Neural cell (in vitro differentiated cells): Measurements from ENCODE around the gene CD2BP2. TPM values are rescaled to one million over a fixed set of nuclear protein-coding genes. Genes with fewer than 3 reads are reported as not detected.
A peak's percentile ranks its signal among the peaks of the same experiment; 100 is the strongest.

Source experiments
- H2AFZ ChIP-seq: fragments of 200-600, 300-800 bp; sonication (generic), shearing (Covaris generic); 2 replicates; pipeline ENCODE4 v1.6.0; 2014; ENCODE audit warnings: low read depth, mild to moderate bottlenecking, antibody characterized with exemption, low read length, moderate library complexity
- H3F3A ChIP-seq: fragments of 200-600 bp; shearing (Covaris generic); 2 replicates; pipeline ENCODE4 v1.6.1; 2016; ENCODE audit warnings: mild to moderate bottlenecking, moderate library complexity, mixed read lengths, antibody characterized with exemption, low read length; ENCODE audit not compliant: insufficient read depth, poor library complexity, severe bottlenecking
- H3K27ac ChIP-seq: fragments of 200-600, 300-800 bp; sonication (generic), shearing (Covaris generic); 2 replicates; pipeline ENCODE4 v1.5.1; 2014; ENCODE audit warnings: mild to moderate bottlenecking, low read length, moderate library complexity
- H3K27me3 ChIP-seq: fragments of 300-800, 200-600 bp; sonication (generic), shearing (Covaris generic); 2 replicates; pipeline ENCODE4 v1.6.0; 2014; ENCODE audit warnings: mild to moderate bottlenecking, low read depth, low read length, moderate library complexity; ENCODE audit not compliant: insufficient read depth
- H3K36me3 ChIP-seq: fragments of 300-800, 200-600 bp; sonication (generic), shearing (Covaris generic); 2 replicates; pipeline ENCODE4 v1.5.1; 2014; ENCODE audit warnings: mild to moderate bottlenecking, antibody characterized with exemption, low read length, moderate library complexity; ENCODE audit not compliant: insufficient read depth
- H3K4me2 ChIP-seq: fragments of 300-800, 200-600 bp; sonication (generic), shearing (Covaris generic); 2 replicates; pipeline ENCODE4 v1.6.0; 2014; ENCODE audit warnings: mild to moderate bottlenecking, low read length
- H3K4me3 ChIP-seq: fragments of 300-800, 200-600 bp; sonication (generic), shearing (Covaris generic); 2 replicates; pipeline ENCODE4 v1.5.1; 2014; ENCODE audit warnings: mild to moderate bottlenecking, low read length, moderate library complexity
- H3K79me2 ChIP-seq: fragments of 200-600 bp; shearing (Covaris generic); replicated peaks from 2 replicates; pipeline ENCODE4 v1.6.0; 2014; ENCODE audit warnings: mild to moderate bottlenecking, low read length, moderate library complexity; ENCODE audit not compliant: insufficient read depth
- H3K9ac ChIP-seq: fragments of 300-800, 200-600 bp; sonication (generic), shearing (Covaris generic); 2 replicates; pipeline ENCODE4 v1.6.1; 2016; ENCODE audit warnings: mild to moderate bottlenecking, low read length, mixed read lengths
- H3K9me2 ChIP-seq: fragments of 200-600 bp; shearing (Covaris generic); 2 replicates; pipeline ENCODE4 v1.6.1; 2016; ENCODE audit warnings: mild to moderate bottlenecking, low read length, mixed read lengths; ENCODE audit not compliant: insufficient read depth
- H3K9me3 ChIP-seq: fragments of 200-600, 300-800 bp; sonication (generic), shearing (Covaris generic); 2 replicates; pipeline ENCODE4 v1.6.1; 2016; ENCODE audit warnings: mild to moderate bottlenecking, mixed run types, low read length, moderate library complexity, mixed read lengths
- H4K20me1 ChIP-seq: fragments of 200-600 bp; shearing (Covaris generic); 2 replicates; pipeline ENCODE4 v1.6.1; 2016; ENCODE audit warnings: mild to moderate bottlenecking, mixed run types; ENCODE audit not compliant: insufficient read depth
- CTCF ChIP-seq: fragments of 450-650 bp; IDR thresholded peaks from 2 replicates; pipeline ENCODE4 v1.5.1; 2014; ENCODE audit warnings: antibody characterized with exemption, mild to moderate bottlenecking, moderate library complexity; ENCODE audit not compliant: poor library complexity, severe bottlenecking
- EP300 ChIP-seq: fragments of 450-650 bp; conservative IDR thresholded peaks from 2 replicates; pipeline ENCODE4 v1.6.1; 2014; ENCODE audit warnings: antibody characterized with exemption, mild to moderate bottlenecking, moderate library complexity; ENCODE audit not compliant: poor library complexity, severe bottlenecking
- EZH2 ChIP-seq: fragments of 200-600, 300-800 bp; shearing (Covaris generic), sonication (generic); IDR thresholded peaks from 2 replicates; pipeline ENCODE4 v1.6.1; 2014; ENCODE audit warnings: antibody characterized with exemption, low read length, borderline replicate concordance, mild to moderate bottlenecking; ENCODE audit not compliant: insufficient read depth, poor library complexity, severe bottlenecking
- MXI1 ChIP-seq: fragments of 450-650 bp; conservative IDR thresholded peaks from 2 replicates; pipeline ENCODE4 v1.6.1; 2014; ENCODE audit warnings: antibody characterized with exemption, mild to moderate bottlenecking; ENCODE audit not compliant: poor library complexity, severe bottlenecking
- POLR2AphosphoS5 ChIP-seq: IDR thresholded peaks from 2 replicates; pipeline ENCODE4 v1.6.1; 2012
- RAD21 ChIP-seq: fragments of 450-650 bp; conservative IDR thresholded peaks from 2 replicates; pipeline ENCODE4 v1.6.1; 2014; ENCODE audit warnings: antibody characterized with exemption, mild to moderate bottlenecking, moderate library complexity
- REST ChIP-seq: IDR thresholded peaks from 2 replicates; pipeline ENCODE4 v1.6.1; 2012; ENCODE audit warnings: borderline replicate concordance
- SMC3 ChIP-seq: fragments of 450-650 bp; conservative IDR thresholded peaks from 2 replicates; pipeline ENCODE4 v1.6.1; 2014; ENCODE audit warnings: antibody characterized with exemption, mild to moderate bottlenecking, moderate library complexity; ENCODE audit not compliant: poor library complexity
- TAF1 ChIP-seq: IDR thresholded peaks from 2 replicates; pipeline ENCODE4 v1.6.1; 2012; ENCODE audit warnings: low read depth
- polyA plus RNA-seq: library from polyadenylated mRNA; depleted of rRNA; stranded (reverse); fragments of >200 nt; gene quantifications from 2 replicates; pipeline ENCODE4 v1.2.3, GENCODE V29; 2014

The CD2BP2 gene
- polyA plus RNA-seq, 1 donor from 2014 or later, result 76.3 TPM

- no peak overlapping the region for H3K4me3 ChIP-seq
- H3K9me2 ChIP-seq, result no peaks in the 10 kb centered on the region
- H2AFZ ChIP-seq, result no peak overlapping the region
- H3K9ac ChIP-seq, result no peak overlapping the region
- no peaks in the 10 kb centered on the region for H3K9me3 ChIP-seq
- no peaks in the 10 kb centered on the region for H4K20me1 ChIP-seq
- H3K27me3 ChIP-seq, result no peaks in the 10 kb centered on the region
- H3K79me2 ChIP-seq, result peaks cover 5% of the 10 kb centered on the region
- no peak overlapping the region for H3K4me2 ChIP-seq
- TF ChIP-seq SMC3 (no peak), EZH2 (no peak), EP300 (no peak), REST (no peak), POLR2AphosphoS5 (no peak), TAF1 (no peak), RAD21 (no peak), CTCF (no peak)
- no peaks in the 10 kb centered on the region for H3F3A ChIP-seq
- no peaks in the 10 kb centered on the region for H3K36me3 ChIP-seq
- H3K27ac ChIP-seq, result no peak overlapping the region
These were observed 25.7 kb upstream of the CD2BP2 start for GRCh38 chr16:30380803-30381208.

- Histone ChIP-seq H3K9me2 (no peaks in the 10 kb centered on the region), H3K27me3 (no peaks in the 10 kb centered on the region), H3K27ac (no peak overlapping the region), H3K4me3 (peak overlapping the region; percentile 98), H3F3A (no peaks in the 10 kb centered on the region), H3K4me2 (no peak overlapping the region), H2AFZ (no peak overlapping the region), H3K9me3 (no peaks in the 10 kb centered on the region), H3K9ac (peak overlapping the region; percentile 20), H3K79me2 (peaks cover 5% of the 10 kb centered on the region), H4K20me1 (no peaks in the 10 kb centered on the region), H3K36me3 (no peaks in the 10 kb centered on the region)
- TF ChIP-seq POLR2AphosphoS5 (no peak), CTCF (no peak), RAD21 (no peak), REST (no peak), MXI1 (no peak), EZH2 (no peak), EP300 (no peak), SMC3 (no peak), TAF1 (no peak)
These were observed 25.1 kb upstream of the CD2BP2 start for GRCh38 chr16:30380072-30380802.
